GM13977 (cell line): ENCODE results near the gene DACT2.

ENCODE experiments used
- DNase-seq: peaks from one replicate; pipeline ENCODE4 v3.0.0; 2012; ENCODE audit warnings: low spot score
- CTCF ChIP-seq: IDR thresholded peaks from 2 replicates; pipeline ENCODE4 v1.5.1; 2012; ENCODE audit warnings: mild to moderate bottlenecking, control low read depth; ENCODE audit not compliant: insufficient read depth; ENCODE audit errors: extremely low read depth, missing control alignments
- in situ Hi-C: fragments of 300-500 bp; cut with MboI; formaldehyde crosslinking; loops from one replicate; pipeline ENCODE4 v1.12.0; 2022; ENCODE audit warnings: low sequenced_read_pairs, low pct_unique_long_range_greater_than_20kb, mixed read lengths, inconsistent platforms; ENCODE audit not compliant: unreplicated experiment

The DACT2 gene

GRCh38 chr6:168319279-168320111 is at the start of gene DACT2:
TSS of gene DACT2 (minus strand) at chr6:168319777. CDS start at chr6:168319633, 144 bp downstream.
- no peak for TF ChIP-seq CTCF
- in situ Hi-C loops: no loop called here
- DNase-seq: no peak

GRCh38 chr6:168368936-168369335 is 49.4 kb upstream of the DACT2 start:
- in situ Hi-C loops: no loop called here
- TF ChIP-seq CTCF: no peak
- DNase-seq: no peak

GRCh38 chr6:168368066-168368820 is 48.7 kb upstream of the DACT2 start:
- in situ Hi-C loops: no loop called here
- no peak for DNase-seq
- no peak for TF ChIP-seq CTCF

- no peak for DNase-seq
- in situ Hi-C loops: no loop called here
- no peak for TF ChIP-seq CTCF
These were observed 47.7 kb upstream of the DACT2 start for GRCh38 chr6:168367285-168367751.

- no peak for DNase-seq
- in situ Hi-C loops: no loop called here
- no peak for TF ChIP-seq CTCF
These were observed 46.9 kb upstream of the DACT2 start for GRCh38 chr6:168366473-168366872.

GRCh38 chr6:168365422-168366165 is 46.0 kb upstream of the DACT2 start:
- TF ChIP-seq CTCF: no peak
- DNase-seq: no peak
- in situ Hi-C loops: no loop called here
